Measurements from ENCODE around the gene ADCY3. TPM values are rescaled to one million over a fixed set of nuclear protein-coding genes. Genes with fewer than 3 reads are reported as not detected.

The ADCY3 gene
- polyA plus RNA-seq, 1 of the 3 experiments (the other 2 are of a cell fraction): 53.9 TPM

- Histone ChIP-seq H3K4me1 (ENCODE audit: control insufficient read depth in 1 of 2, insufficient read depth in 2 of 2, low read depth in 1 of 2, low read length in 1 of 2) (no peaks in the 10 kb centered on the region; a peak in 1 of 4 replicates), H3F3A (replicated peaks; ENCODE audit: insufficient read depth) (no peaks in the 10 kb centered on the region), H3K4me2 (no peak overlapping the region), H3K27ac (ENCODE audit: low read depth in 2 of 2, low read length in 1 of 2) (no peak overlapping the region), H3K9me2 (no peaks in the 10 kb centered on the region), H4K20me1 (ENCODE audit: insufficient read depth) (no peaks in the 10 kb centered on the region), H3K9ac (no peak overlapping the region), H3K36me3 (replicated peaks in 1 of 2; ENCODE audit: control insufficient read depth in 1 of 2, insufficient read depth in 2 of 2, low read length in 1 of 2) (peaks cover 0 to 2% of the 10 kb centered on the region in 2 experiments), H3K79me2 (ENCODE audit: insufficient read depth) (no peaks in the 10 kb centered on the region), H3K9me3 (no peaks in the 10 kb centered on the region), H2AFZ (ENCODE audit: low read depth) (no peak overlapping the region), H3K4me3 (ENCODE audit: low read depth in 2 of 2, low read length in 1 of 2) (no peak overlapping the region), H3K27me3 (ENCODE audit: insufficient read depth) (no peaks in the 10 kb centered on the region)
- no peak for TF ChIP-seq JUND (IDR thresholded peaks at IDR 0.05)
- 93% methylated on average over 5 of the region's 5 CpGs for WGBS (ENCODE audit: low lambda C conversion rate)
- POLR2A ChIA-PET: no interaction called here
- no peak for DNase-seq
- CTCF ChIA-PET: interaction anchor here (1.0 to 16.7 kb wide), 4 partner anchors 11 to 429 kb away, joined by 3 to 269 read pairs (median 24); partner anchors contain the start of genes CENPO and PTRHD1
These were observed 82.0 kb downstream of the ADCY3 start for GRCh38 chr2:24837996-24838513.

- no peak for DNase-seq
- peaks cover 0 to 2% of the 10 kb centered on the region in 2 experiments for H3K36me3 ChIP-seq (replicated peaks in 1 of 2; ENCODE audit: control insufficient read depth in 1 of 2, insufficient read depth in 2 of 2, low read length in 1 of 2)
- ChIA-PET CTCF (interaction anchor here (0.6 to 16.7 kb wide), 3 partner anchors 10 to 428 kb away, joined by 3 to 269 read pairs (median 45); no protein-coding TSS in a partner anchor), POLR2A (no interaction called here)
- 100% methylated on average over 9 of the region's 9 CpGs for WGBS (ENCODE audit: low lambda C conversion rate)
- no peaks in the 10 kb centered on the region; a peak in 1 of 4 replicates for H3K4me1 ChIP-seq (ENCODE audit: control insufficient read depth in 1 of 2, insufficient read depth in 2 of 2, low read depth in 1 of 2, low read length in 1 of 2)
- no peaks in the 10 kb centered on the region for H4K20me1 ChIP-seq (ENCODE audit: insufficient read depth)
- no peaks in the 10 kb centered on the region for H3K79me2 ChIP-seq (ENCODE audit: insufficient read depth)
- no peak overlapping the region for H3K9ac ChIP-seq
- no peak overlapping the region for H3K4me2 ChIP-seq
- no peak overlapping the region for H2AFZ ChIP-seq (ENCODE audit: low read depth)
- H3K9me3 ChIP-seq: no peaks in the 10 kb centered on the region
- H3F3A ChIP-seq (replicated peaks; ENCODE audit: insufficient read depth): no peaks in the 10 kb centered on the region
- TF ChIP-seq NRF1 (IDR thresholded peaks at IDR 0.05; ENCODE audit: low read depth, low read length) (no peak), MAX (IDR thresholded peaks at IDR 0.05; ENCODE audit: low read depth) (no peak), GATA2 (CRISPR knock-in tag; IDR thresholded peaks at IDR 0.05) (no peak), JUND (IDR thresholded peaks at IDR 0.05) (no peak), USF2 (IDR thresholded peaks at IDR 0.05; ENCODE audit: borderline replicate concordance, low read depth, low read length) (no peak), MEF2A (IDR thresholded peaks at IDR 0.05; ENCODE audit: borderline replicate concordance, low read depth) (no peak), GABPA (IDR thresholded peaks at IDR 0.05; ENCODE audit: low read depth) (no peak), TCF12 (IDR thresholded peaks at IDR 0.05) (no peak), RFX5 (IDR thresholded peaks at IDR 0.05; ENCODE audit: low read length) (no peak), IRF3 (IDR thresholded peaks at IDR 0.05; ENCODE audit: low read depth, low read length) (no peak), CHD2 (IDR thresholded peaks at IDR 0.05; ENCODE audit: low read length, partially characterized antibody) (no peak)
- H3K4me3 ChIP-seq (ENCODE audit: low read depth in 2 of 2, low read length in 1 of 2): no peak overlapping the region
- H3K9me2 ChIP-seq: no peaks in the 10 kb centered on the region
- H3K27ac ChIP-seq (ENCODE audit: low read depth in 2 of 2, low read length in 1 of 2): no peak overlapping the region
- H3K27me3 ChIP-seq (ENCODE audit: insufficient read depth): no peaks in the 10 kb centered on the region
These were observed 83.3 kb downstream of the ADCY3 start for GRCh38 chr2:24836706-24837105.
